IMR-90 (cell line): ENCODE data around the gene ZNF423. TPM values are rescaled to one million over a fixed set of nuclear protein-coding genes. Genes with fewer than 3 reads are reported as not detected.

ENCODE experiments used
- ATAC-seq: fragments of 200-7000 bp; cut with Tn5 transposase; 2 replicates; pipeline ENCODE4 v1.9.1; 2020; ENCODE audit warnings: low read depth, mild to moderate bottlenecking, moderate library complexity
- BruUV-seq: library from RNA; stranded (reverse); fragments of 400-500 nt; replicated peaks from 2 replicates; lab custom pipeline; 2021; lab: Mats Ljungman, UMichigan
- CTCF ChIA-PET: fragments of 300-600 bp; formaldehyde crosslinking; extraction: SDS; loops from one replicate; lab custom pipeline; 2021; ENCODE audit warnings: antibody characterized with exemption; lab: Yijun Ruan, JAX
- POLR2A ChIA-PET: fragments of 300-600 bp; sonication (Branson Sonifier 250); formaldehyde crosslinking; loops from one replicate; lab custom pipeline; 2022; ENCODE audit warnings: antibody characterized with exemption; ENCODE audit not compliant: unreplicated experiment; lab: Charles Lee
- DNase-seq: peaks from one replicate; pipeline ENCODE4 v3.0.0; 2013
- H2AFZ ChIP-seq: replicated peaks from 2 replicates; pipeline ENCODE3; 2013; ENCODE audit warnings: low read length, mild to moderate bottlenecking; ENCODE audit not compliant: poor library complexity
- H2AK5ac ChIP-seq: 2 replicates; pipeline ENCODE4 v1.6.1; 2013; ENCODE audit warnings: low read depth, low read length, inconsistent platforms
- H2AK9ac ChIP-seq: replicated peaks from 2 replicates; pipeline ENCODE3; 2013; ENCODE audit warnings: mild to moderate bottlenecking, low read depth, low read length, moderate library complexity; ENCODE audit not compliant: poor library complexity
- H2BK120ac ChIP-seq: 2 replicates; pipeline ENCODE4 v1.6.1; 2013; ENCODE audit warnings: low read depth, low read length, inconsistent platforms
- H2BK15ac ChIP-seq: 3 replicates; pipeline ENCODE4 v1.6.1; 2013; ENCODE audit warnings: low read depth, low read length, inconsistent platforms
- H2BK20ac ChIP-seq: 2 replicates; pipeline ENCODE4 v1.6.1; 2013; ENCODE audit warnings: low read depth, mild to moderate bottlenecking, inconsistent platforms, low read length, moderate library complexity
- H2BK5ac ChIP-seq: 2 replicates; pipeline ENCODE4 v1.6.1; 2013; ENCODE audit warnings: mild to moderate bottlenecking, low read depth, low read length, inconsistent platforms; ENCODE audit not compliant: poor library complexity, severe bottlenecking
- H3K14ac ChIP-seq: replicated peaks from 2 replicates; pipeline ENCODE4 v1.6.1; 2013; ENCODE audit warnings: low read depth, low read length, inconsistent platforms
- H3K18ac ChIP-seq: 2 replicates; pipeline ENCODE4 v1.6.1; 2013; ENCODE audit warnings: low read depth, low read length, control low read depth
- H3K23ac ChIP-seq: 2 replicates; pipeline ENCODE4 v1.6.1; 2013; ENCODE audit warnings: low read depth, low read length, inconsistent platforms
- H3K27ac ChIP-seq: 2 replicates; pipeline ENCODE4 v1.5.1; 2013; ENCODE audit warnings: mild to moderate bottlenecking, control low read depth, low read length; ENCODE audit not compliant: insufficient read depth
- H3K27me3 ChIP-seq: 2 replicates; pipeline ENCODE4 v1.6.1; 2013; ENCODE audit warnings: low read length; ENCODE audit not compliant: control insufficient read depth, insufficient read depth
- H3K36me3 ChIP-seq: 2 replicates; pipeline ENCODE4 v1.6.1; 2013; ENCODE audit warnings: low read length, mixed read lengths; ENCODE audit not compliant: control insufficient read depth, insufficient read depth
- H3K4ac ChIP-seq: 2 replicates; pipeline ENCODE4 v1.6.1; 2013; ENCODE audit warnings: low read depth, low read length, inconsistent platforms
- H3K4me1 ChIP-seq: 2 replicates; pipeline ENCODE4 v1.6.1; 2013; ENCODE audit warnings: low read length, mixed read lengths; ENCODE audit not compliant: control insufficient read depth, insufficient read depth
- H3K4me2 ChIP-seq: 2 replicates; pipeline ENCODE4 v1.6.1; 2013; ENCODE audit warnings: low read depth, mild to moderate bottlenecking, control low read depth, low read length, moderate library complexity
- H3K4me3 ChIP-seq: 2 replicates; pipeline ENCODE4 v1.5.1; 2013; ENCODE audit warnings: low read depth, mild to moderate bottlenecking, control low read depth, low read length, moderate library complexity; ENCODE audit not compliant: insufficient read depth
- H3K56ac ChIP-seq: 2 replicates; pipeline ENCODE4 v1.6.1; 2013; ENCODE audit warnings: low read length, inconsistent platforms; ENCODE audit not compliant: insufficient read depth; ENCODE audit errors: extremely low read depth
- H3K79me1 ChIP-seq, 2 experiments: 2 replicates each; pipeline ENCODE4 v1.6.1; 2013; ENCODE audit warnings: low read length in 2 of 2, inconsistent platforms in 1 of 2, low read depth in 1 of 2
- H3K9ac ChIP-seq: 2 replicates; pipeline ENCODE4 v1.6.1; 2013; ENCODE audit warnings: low read depth, low read length, control low read depth
- H3K9me1 ChIP-seq: 2 replicates; pipeline ENCODE4 v1.6.1; 2013; ENCODE audit warnings: low read length, inconsistent platforms; ENCODE audit not compliant: insufficient read depth
- H3K9me3 ChIP-seq: 2 replicates; pipeline ENCODE4 v1.6.1; 2013; ENCODE audit warnings: low read length; ENCODE audit not compliant: control insufficient read depth, insufficient read depth
- H4K20me1 ChIP-seq: 2 replicates; pipeline ENCODE4 v1.6.1; 2013; ENCODE audit warnings: low read length, inconsistent platforms; ENCODE audit not compliant: insufficient read depth
- H4K5ac ChIP-seq: 2 replicates; pipeline ENCODE4 v1.6.1; 2013; ENCODE audit warnings: mild to moderate bottlenecking, low read depth, low read length, control low read depth
- H4K8ac ChIP-seq, 2 experiments: 2 replicates each; pipeline ENCODE4 v1.6.1; 2013; ENCODE audit warnings: low read depth in 2 of 2, low read length in 2 of 2, control low read depth in 1 of 2, inconsistent platforms in 1 of 2
- H4K91ac ChIP-seq: 2 replicates; pipeline ENCODE4 v1.6.1; 2013; ENCODE audit warnings: low read depth, low read length, inconsistent platforms; ENCODE audit not compliant: insufficient read depth
- BHLHE40 ChIP-seq: fragments of 150-350 bp; IDR thresholded peaks from 2 replicates; pipeline ENCODE4 v1.6.1; 2016; ENCODE audit warnings: mild to moderate bottlenecking, low read depth, low read length
- CEBPB ChIP-seq: IDR thresholded peaks from 2 replicates; pipeline ENCODE4 v1.6.1; 2012; ENCODE audit warnings: low read depth, low read length, improper control_type of control experiment
- CHD1 ChIP-seq: IDR thresholded peaks from 2 replicates; pipeline ENCODE4 v1.6.1; 2012; ENCODE audit warnings: low read depth, low read length, improper control_type of control experiment
- FOS ChIP-seq: fragments of 150-350 bp; IDR thresholded peaks from 2 replicates; pipeline ENCODE4 v1.6.1; 2016; ENCODE audit warnings: low read depth, low read length
- MAFK ChIP-seq: IDR thresholded peaks from 2 replicates; pipeline ENCODE4 v1.6.1; 2012; ENCODE audit warnings: low read depth, low read length, improper control_type of control experiment
- MAZ ChIP-seq: IDR thresholded peaks from 2 replicates; pipeline ENCODE4 v1.6.1; 2012; ENCODE audit warnings: low read depth, mild to moderate bottlenecking, low read length, improper control_type of control experiment, moderate library complexity, borderline replicate concordance
- MXI1 ChIP-seq: IDR thresholded peaks from 2 replicates; pipeline ENCODE4 v1.6.1; 2012; ENCODE audit warnings: low read depth, mild to moderate bottlenecking, low read length, moderate library complexity, borderline replicate concordance
- NFE2L2 ChIP-seq: fragments of 150-350 bp; IDR thresholded peaks from 2 replicates; pipeline ENCODE4 v1.6.1; 2016; ENCODE audit warnings: low read depth, mild to moderate bottlenecking, low read length
- POLR2A ChIP-seq: IDR thresholded peaks from 2 replicates; pipeline ENCODE4 v1.6.1; 2012; ENCODE audit warnings: mild to moderate bottlenecking, low read depth, low read length
- RAD21 ChIP-seq: IDR thresholded peaks from 2 replicates; pipeline ENCODE4 v1.6.1; 2012; ENCODE audit warnings: low read length, improper control_type of control experiment
- RCOR1 ChIP-seq: IDR thresholded peaks from 2 replicates; pipeline ENCODE4 v1.6.1; 2012; ENCODE audit warnings: mild to moderate bottlenecking, low read length, improper control_type of control experiment; ENCODE audit not compliant: insufficient replicate concordance
- RFX5 ChIP-seq: IDR thresholded peaks from 2 replicates; pipeline ENCODE4 v1.8.0; 2012; ENCODE audit warnings: low read depth, mild to moderate bottlenecking, low read length, moderate library complexity
- SMC3 ChIP-seq: fragments of 150-350 bp; IDR thresholded peaks from 2 replicates; pipeline ENCODE4 v1.6.1; 2016; ENCODE audit warnings: low read depth, mild to moderate bottlenecking, antibody characterized with exemption, low read length, moderate library complexity
- WGBS, 2 experiments: methylation state at CpG; one replicate each; pipeline versions ENCODE4 v1.1.5 to v1.1.7; 2013; ENCODE audit warnings: missing lambda C conversion rate in 2 of 2; ENCODE audit not compliant: insufficient read length in 1 of 2; ENCODE audit errors: extremely low coverage in 2 of 2; 5-methylcytosine and 5-hydroxymethylcytosine counted together
- dilution Hi-C: fragments of 300-500 bp; cut with HindIII; formaldehyde crosslinking; loops from one replicate; pipeline ENCODE4 v1.14.3; 2018; ENCODE audit warnings: low sequenced_read_pairs; ENCODE audit not compliant: unreplicated experiment
- in situ Hi-C: fragments of 300-500 bp; cut with MboI; formaldehyde crosslinking; loops from 3 replicates; pipeline ENCODE4 v1.14.3; 2019; ENCODE audit warnings: low sequenced_read_pairs, inconsistent platforms, mixed read lengths
- intact Hi-C: fragments of 100-400 bp; cut with micrococcal nuclease; formaldehyde crosslinking; loops from 2 replicates; pipeline ENCODE4 v1.10.0; 2022
- polyA plus RNA-seq, 3 experiments: library from polyadenylated mRNA; depleted of rRNA; stranded (reverse); fragments of >200 nt; gene quantifications; 2 replicates each; pipeline ENCODE4 v1.2.3, GENCODE V29; 2012; ENCODE audit warnings: low replicate concordance in 1 of 3
- total RNA-seq: library from RNA; depleted of rRNA; stranded (reverse); fragments of >200 nt; gene quantifications from 2 replicates; pipeline ENCODE4 v1.2.3, GENCODE V29; 2012
- TF ChIP-seq, protein P1 (sequence below): fragments of 150-350 bp; IDR thresholded peaks from 2 replicates; pipeline ENCODE4 v1.6.1; 2017; ENCODE audit warnings: mild to moderate bottlenecking, antibody characterized with exemption, low read length, low read depth
- TF ChIP-seq, protein P2 (sequence below): conservative IDR thresholded peaks from 2 replicates; pipeline ENCODE4 v1.5.1; 2012; ENCODE audit warnings: mild to moderate bottlenecking, low read depth, low read length, improper control_type of control experiment
- TF ChIP-seq, protein P3 (sequence below): fragments of 150-350 bp; IDR thresholded peaks from 2 replicates; pipeline ENCODE4 v1.6.1; 2016; ENCODE audit warnings: low read depth, mild to moderate bottlenecking, low read length, moderate library complexity, borderline replicate concordance

ZNF423 gene
- total and polyA plus RNA-seq, 2 of the 4 experiments (the other 2 are of a cell fraction): under 0.01 to 0.10 TPM

DNA sequence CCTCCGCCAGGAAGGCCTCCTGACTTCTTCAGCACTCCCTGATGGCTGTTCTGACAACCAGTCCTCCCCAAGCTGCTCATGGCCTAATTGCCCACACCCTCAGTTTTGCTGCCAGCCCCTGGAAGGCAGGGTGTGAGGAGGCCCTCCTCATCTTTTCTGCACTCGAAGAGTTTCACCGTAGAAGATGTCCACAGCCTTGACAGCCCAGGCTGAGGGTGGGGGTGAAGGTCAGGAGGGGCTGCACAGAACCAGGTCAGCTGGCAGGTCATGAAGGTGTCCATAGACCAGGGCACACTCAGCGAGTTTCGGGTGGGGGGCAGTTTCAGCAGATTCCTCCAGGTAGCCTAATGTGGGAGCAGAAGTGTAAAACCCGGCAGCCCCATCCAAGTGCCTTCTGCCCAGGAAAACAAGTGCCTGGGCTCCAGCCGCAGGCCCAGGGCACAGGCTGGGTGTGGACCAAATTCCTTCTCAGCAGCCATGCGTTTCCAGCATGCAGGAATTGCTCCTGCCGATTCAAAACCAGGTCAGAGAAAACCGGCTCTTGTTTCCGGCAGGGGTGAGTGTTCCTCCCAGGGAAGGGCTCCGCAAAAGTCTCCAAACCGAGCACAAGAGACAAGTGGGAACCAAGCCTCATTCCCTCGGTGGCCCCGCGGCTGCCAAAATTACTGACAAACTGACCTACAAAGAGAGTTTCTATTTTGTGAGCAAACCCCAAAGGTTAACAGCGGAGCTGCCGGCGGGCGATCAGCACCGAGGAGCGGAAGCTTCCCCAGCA lies 253.5 kb downstream of the ZNF423 start:
- in situ Hi-C loops (no loop called here), intact Hi-C loops (no loop called here), dilution Hi-C loops (no loop called here)
- peaks cover 44% of the 10 kb centered on the region for H3K27me3 ChIP-seq
- H3K4me1 ChIP-seq: no peaks in the 10 kb centered on the region
- TF ChIP-seq, protein P1, sequence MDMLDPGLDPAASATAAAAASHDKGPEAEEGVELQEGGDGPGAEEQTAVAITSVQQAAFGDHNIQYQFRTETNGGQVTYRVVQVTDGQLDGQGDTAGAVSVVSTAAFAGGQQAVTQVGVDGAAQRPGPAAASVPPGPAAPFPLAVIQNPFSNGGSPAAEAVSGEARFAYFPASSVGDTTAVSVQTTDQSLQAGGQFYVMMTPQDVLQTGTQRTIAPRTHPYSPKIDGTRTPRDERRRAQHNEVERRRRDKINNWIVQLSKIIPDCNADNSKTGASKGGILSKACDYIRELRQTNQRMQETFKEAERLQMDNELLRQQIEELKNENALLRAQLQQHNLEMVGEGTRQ: no peak
- TF ChIP-seq BHLHE40 (no peak), CHD1 (no peak), RAD21 (no peak), FOS (no peak), RCOR1 (no peak), CEBPB (no peak), MAZ (no peak), NFE2L2 (no peak), POLR2A (no peak), MAFK (no peak), RFX5 (no peak), SMC3 (no peak), MXI1 (no peak)
- TF ChIP-seq, protein P2, sequence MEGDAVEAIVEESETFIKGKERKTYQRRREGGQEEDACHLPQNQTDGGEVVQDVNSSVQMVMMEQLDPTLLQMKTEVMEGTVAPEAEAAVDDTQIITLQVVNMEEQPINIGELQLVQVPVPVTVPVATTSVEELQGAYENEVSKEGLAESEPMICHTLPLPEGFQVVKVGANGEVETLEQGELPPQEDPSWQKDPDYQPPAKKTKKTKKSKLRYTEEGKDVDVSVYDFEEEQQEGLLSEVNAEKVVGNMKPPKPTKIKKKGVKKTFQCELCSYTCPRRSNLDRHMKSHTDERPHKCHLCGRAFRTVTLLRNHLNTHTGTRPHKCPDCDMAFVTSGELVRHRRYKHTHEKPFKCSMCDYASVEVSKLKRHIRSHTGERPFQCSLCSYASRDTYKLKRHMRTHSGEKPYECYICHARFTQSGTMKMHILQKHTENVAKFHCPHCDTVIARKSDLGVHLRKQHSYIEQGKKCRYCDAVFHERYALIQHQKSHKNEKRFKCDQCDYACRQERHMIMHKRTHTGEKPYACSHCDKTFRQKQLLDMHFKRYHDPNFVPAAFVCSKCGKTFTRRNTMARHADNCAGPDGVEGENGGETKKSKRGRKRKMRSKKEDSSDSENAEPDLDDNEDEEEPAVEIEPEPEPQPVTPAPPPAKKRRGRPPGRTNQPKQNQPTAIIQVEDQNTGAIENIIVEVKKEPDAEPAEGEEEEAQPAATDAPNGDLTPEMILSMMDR: no peak
- TF ChIP-seq, protein P3, sequence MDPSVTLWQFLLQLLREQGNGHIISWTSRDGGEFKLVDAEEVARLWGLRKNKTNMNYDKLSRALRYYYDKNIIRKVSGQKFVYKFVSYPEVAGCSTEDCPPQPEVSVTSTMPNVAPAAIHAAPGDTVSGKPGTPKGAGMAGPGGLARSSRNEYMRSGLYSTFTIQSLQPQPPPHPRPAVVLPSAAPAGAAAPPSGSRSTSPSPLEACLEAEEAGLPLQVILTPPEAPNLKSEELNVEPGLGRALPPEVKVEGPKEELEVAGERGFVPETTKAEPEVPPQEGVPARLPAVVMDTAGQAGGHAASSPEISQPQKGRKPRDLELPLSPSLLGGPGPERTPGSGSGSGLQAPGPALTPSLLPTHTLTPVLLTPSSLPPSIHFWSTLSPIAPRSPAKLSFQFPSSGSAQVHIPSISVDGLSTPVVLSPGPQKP: no peak
- H3K14ac ChIP-seq: no peak overlapping the region
- no peak overlapping the region for H2BK20ac ChIP-seq
- H2AK5ac ChIP-seq: no peak overlapping the region
- no peaks in the 10 kb centered on the region for H4K20me1 ChIP-seq
- DNase-seq (no peak), ATAC-seq (no peak)
- H3K27ac ChIP-seq: no peak overlapping the region
- H3K23ac ChIP-seq: no peak overlapping the region
- H3K9me3 ChIP-seq: no peaks in the 10 kb centered on the region
- WGBS, 2 experiments: 59% methylated on average over 6 of the region's 22 CpGs; no CpG with 5 or more reads in 1 of the 2 experiments
- H4K5ac ChIP-seq: no peak overlapping the region
- no peak overlapping the region for H3K56ac ChIP-seq
- H3K4me2 ChIP-seq: no peak overlapping the region
- ChIA-PET CTCF (no interaction called here), POLR2A (no interaction called here)
- H3K36me3 ChIP-seq: no peaks in the 10 kb centered on the region
- no peaks in the 10 kb centered on the region for H3K9me1 ChIP-seq
- no peak overlapping the region for H3K4me3 ChIP-seq
- no peak overlapping the region for H2AFZ ChIP-seq
- BruUV-seq: no TSS peak
- H3K9ac ChIP-seq: no peak overlapping the region
- H4K8ac ChIP-seq: no peak overlapping the region
- H4K91ac ChIP-seq: no peak overlapping the region
- H2AK9ac ChIP-seq: no peak overlapping the region
- H3K18ac ChIP-seq: no peak overlapping the region
- H2BK15ac ChIP-seq: no peak overlapping the region
- H2BK5ac ChIP-seq: no peak overlapping the region
- H3K4ac ChIP-seq: no peak overlapping the region
- H3K79me1 ChIP-seq: no peaks in the 10 kb centered on the region
- H2BK120ac ChIP-seq: no peak overlapping the region
